SU-DHL-6 (cell line): ENCODE measurements around the gene GAN.

Experiments used
- CTCF ChIP-seq: fragments of 200-600 bp; sonication (generic); IDR thresholded peaks from one replicate; pipeline ENCODE4 v1.5.1; 2017; ENCODE audit warnings: antibody characterized with exemption, mild to moderate bottlenecking, low read length, moderate library complexity; ENCODE audit not compliant: insufficient read depth, poor library complexity, severe bottlenecking
- EZH2phosphoT487 ChIP-seq: fragments of 200-600 bp; sonication (generic), shearing (Covaris generic); conservative IDR thresholded peaks from 2 replicates; pipeline ENCODE4 v1.6.1; 2018; ENCODE audit warnings: mild to moderate bottlenecking, antibody characterized with exemption, low read length, moderate library complexity, mixed read lengths

DNA sequence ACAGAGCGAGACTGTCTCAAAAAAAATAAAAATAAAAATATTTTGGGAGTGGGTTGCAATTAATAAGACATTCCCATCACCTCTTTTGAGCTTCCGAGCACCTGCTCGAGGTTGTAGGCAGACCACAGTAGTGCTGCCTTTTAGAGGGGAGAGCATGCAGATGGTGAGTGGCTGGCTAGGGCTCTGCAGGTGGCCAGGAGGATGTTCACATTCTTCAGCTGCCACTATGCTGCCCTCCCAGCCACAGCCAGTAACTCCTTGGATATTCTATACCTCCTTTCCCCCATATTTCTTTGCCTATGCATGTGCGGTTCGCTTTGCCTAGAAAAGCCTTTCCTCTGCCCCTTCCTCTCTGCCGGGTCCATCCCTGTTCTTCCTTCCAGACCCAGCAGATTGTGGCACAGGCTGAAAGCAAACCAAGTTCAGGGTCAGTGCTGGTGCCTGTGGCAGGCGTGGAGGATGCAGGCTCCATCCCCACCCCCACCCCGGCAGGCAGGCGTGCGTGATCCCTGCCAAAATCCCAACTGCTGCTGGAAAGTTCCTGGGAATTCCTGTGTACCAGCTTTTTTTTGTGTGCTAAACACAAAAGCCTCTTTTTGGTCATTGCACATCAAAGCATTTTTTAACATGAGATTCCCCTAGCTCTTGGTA is 96.0 kb downstream of the GAN start:
- TF ChIP-seq CTCF, result no peak
- TF ChIP-seq EZH2phosphoT487, result no peak
